C4-2B (cell line): Measurements from ENCODE around the gene CLNK.

Source experiments
- H3K27ac ChIP-seq: fragments of 450-650 bp; 2 replicates; pipeline ENCODE4 v1.5.1; 2017
- CTCF ChIP-seq: fragments of 450-650 bp; conservative IDR thresholded peaks from 2 replicates; pipeline ENCODE4 v1.5.1; 2017; ENCODE audit warnings: mild to moderate bottlenecking
- ZFX ChIP-seq: fragments of 450-650 bp; IDR thresholded peaks from 2 replicates; pipeline ENCODE4 v1.6.1; 2017

CLNK gene

GRCh38 chr4:10459305-10459704 is 225.3 kb downstream of the CLNK start:
- no peak overlapping the region for H3K27ac ChIP-seq
- TF ChIP-seq ZFX: no peak
- TF ChIP-seq CTCF: no peak

- H3K27ac ChIP-seq: no peak overlapping the region
- no peak for TF ChIP-seq ZFX
- TF ChIP-seq CTCF: no peak
Measured at GRCh38 chr4:10458177-10458576, 226.4 kb downstream of the CLNK start.

- peak within 1 kb of the TSS; percentile 75 for H3K27ac ChIP-seq
- TF ChIP-seq ZFX (peak; percentile 62), CTCF (no peak)
Measured at GRCh38 chr4:10457255-10457801, 227.2 kb downstream of the CLNK start, which contains the start of gene ZNF518B. Gene ZNF518B (minus strand): TSS chr4:10457426. CDS start chr4:10446328, 11,098 bp downstream.

- H3K27ac ChIP-seq: peak overlapping the region; percentile 75
- peak; percentile 85 for TF ChIP-seq ZFX
- TF ChIP-seq CTCF: no peak
Measured at GRCh38 chr4:10456595-10457254, 227.8 kb downstream of the CLNK start.

- TF ChIP-seq CTCF (no peak), ZFX (no peak)
- peak overlapping the region; percentile 75 for H3K27ac ChIP-seq
Measured at GRCh38 chr4:10456260-10456594, 228.3 kb downstream of the CLNK start.

- TF ChIP-seq ZFX (no peak), CTCF (no peak)
- H3K27ac ChIP-seq: no peak overlapping the region
Measured at GRCh38 chr4:10455133-10455532, 229.4 kb downstream of the CLNK start.

- TF ChIP-seq CTCF (no peak), ZFX (no peak)
- no peak overlapping the region for H3K27ac ChIP-seq
Measured at GRCh38 chr4:10454726-10455125, 229.8 kb downstream of the CLNK start.
